Large intestine (tissue), 3 donors: ENCODE data around the gene TBX6. TPM values are rescaled to one million over a fixed set of nuclear protein-coding genes. Genes with fewer than 3 reads are reported as not detected.

ENCODE experiments used
- DNase-seq, 2 donors: peaks; one replicate each; pipeline versions ENCODE4 v3.0.0 to v3.0.0-alpha.2; 2013
- H3K27ac ChIP-seq: one replicate; pipeline ENCODE4 v1.5.1; 2013; ENCODE audit warnings: low read length
- H3K27me3 ChIP-seq: 2 replicates; pipeline ENCODE4 v1.6.1; 2013; ENCODE audit warnings: low read length; ENCODE audit not compliant: control insufficient read depth, insufficient read depth
- H3K36me3 ChIP-seq: 2 replicates; pipeline ENCODE4 v1.6.1; 2013; ENCODE audit warnings: low read length; ENCODE audit not compliant: control insufficient read depth, insufficient read depth
- H3K4me1 ChIP-seq: one replicate; pipeline ENCODE4 v1.6.1; 2013; ENCODE audit warnings: low read length; ENCODE audit not compliant: control insufficient read depth, insufficient read depth
- H3K4me3 ChIP-seq: one replicate; pipeline ENCODE4 v1.5.1; 2013; ENCODE audit warnings: low read length
- H3K9me3 ChIP-seq: one replicate; pipeline ENCODE4 v1.6.1; 2013; ENCODE audit warnings: mild to moderate bottlenecking, low read depth, low read length, moderate library complexity; ENCODE audit not compliant: control insufficient read depth
- WGBS: methylation state at CpG from one replicate; pipeline ENCODE4 v1.1.5; 2013; ENCODE audit warnings: low lambda C conversion rate; ENCODE audit not compliant: insufficient coverage; 5-methylcytosine and 5-hydroxymethylcytosine counted together
- polyA plus RNA-seq: library from polyadenylated mRNA; unstranded; fragments of 120-200 nt; gene quantifications from one replicate; pipeline ENCODE4 v1.2.1, GENCODE V29; 2013

The TBX6 gene
- polyA plus RNA-seq, 1 donor, result 1.4 TPM

DNA sequence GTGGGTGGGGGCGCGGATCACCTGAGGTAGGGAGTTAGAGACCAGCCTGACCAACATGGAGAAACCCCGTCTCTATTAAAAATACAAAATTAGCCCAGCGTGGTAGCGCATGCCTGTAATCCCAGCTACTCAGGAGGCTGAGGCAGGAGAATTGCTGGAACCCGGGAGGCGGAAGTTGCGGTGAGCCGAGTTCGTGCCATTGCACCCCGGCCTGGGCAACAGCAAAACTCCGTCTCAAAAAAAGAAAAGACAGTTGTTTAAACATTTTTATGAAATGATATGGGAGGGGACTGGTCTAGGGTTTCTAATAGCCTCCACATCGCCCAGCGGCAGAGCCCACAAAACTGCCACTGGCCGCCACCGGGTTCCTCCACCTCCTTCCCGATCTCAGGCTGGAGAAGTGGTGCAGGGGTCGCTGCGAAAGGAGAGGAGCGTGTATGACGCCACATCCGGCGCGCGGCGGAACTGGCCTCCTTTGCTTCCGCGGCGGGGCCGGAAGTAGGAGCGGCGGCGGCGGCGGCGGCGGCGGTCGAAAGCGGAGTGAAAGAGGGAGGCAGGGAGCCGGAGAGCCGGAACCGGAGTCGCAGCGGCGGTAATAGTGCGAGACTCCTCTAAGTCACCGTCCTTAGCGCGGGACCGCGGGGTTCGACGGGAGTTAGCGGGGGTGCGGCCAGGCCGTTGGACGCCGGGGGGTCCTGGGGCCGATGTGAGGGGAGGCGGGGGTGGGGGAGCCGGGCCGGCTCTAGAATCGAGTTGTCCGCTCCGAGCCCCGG, 16.0 kb downstream of the TBX6 start, which contains the start of gene PPP4C:
TSS of gene PPP4C (plus strand) at position 492 of the 773 bp plus-strand sequence. CDS start 384 bp downstream, outside the sequence.
- no peaks in the 10 kb centered on the region for H3K27me3 ChIP-seq
- peaks cover 3% of the 10 kb centered on the region for H3K9me3 ChIP-seq
- H3K27ac ChIP-seq, result peak within 1 kb of the TSS; percentile 92
- DNase-seq, result peak; percentile 89 to 92
- no CpG with 5 or more reads among the region's 67 CpGs for WGBS
- H3K4me3 ChIP-seq, result peak within 1 kb of the TSS; percentile 99
- H3K36me3 ChIP-seq, result peaks cover 41% of the 10 kb centered on the region
- H3K4me1 ChIP-seq, result peaks cover 12% of the 10 kb centered on the region

DNA sequence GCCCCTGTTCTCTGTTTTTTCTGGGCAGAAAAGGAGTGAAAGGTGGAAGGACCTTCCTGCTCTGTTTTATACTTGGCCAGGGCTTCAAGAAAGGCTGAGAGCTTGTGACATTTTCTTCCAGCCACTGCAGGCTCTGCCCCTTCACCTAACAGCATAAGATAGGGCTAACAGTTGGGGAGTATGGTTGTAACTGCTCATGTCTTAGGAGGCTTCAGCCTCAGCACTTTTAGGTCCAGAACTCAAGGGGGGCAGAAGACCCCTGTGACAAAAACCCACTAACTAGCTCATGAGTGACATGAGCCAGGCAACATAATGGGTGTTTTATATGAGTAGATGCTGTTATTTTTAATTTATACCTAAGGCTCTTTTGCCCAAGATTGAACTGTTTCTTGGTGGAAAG, 21.2 kb downstream of the TBX6 start:
- H3K36me3 ChIP-seq, result peaks cover 49% of the 10 kb centered on the region
- H3K9me3 ChIP-seq, result peaks cover 2% of the 10 kb centered on the region
- H3K27ac ChIP-seq, result no peak overlapping the region
- H3K27me3 ChIP-seq, result no peaks in the 10 kb centered on the region
- DNase-seq, result no peak
- H3K4me1 ChIP-seq, result peaks cover 13% of the 10 kb centered on the region
- no peak overlapping the region for H3K4me3 ChIP-seq

DNA sequence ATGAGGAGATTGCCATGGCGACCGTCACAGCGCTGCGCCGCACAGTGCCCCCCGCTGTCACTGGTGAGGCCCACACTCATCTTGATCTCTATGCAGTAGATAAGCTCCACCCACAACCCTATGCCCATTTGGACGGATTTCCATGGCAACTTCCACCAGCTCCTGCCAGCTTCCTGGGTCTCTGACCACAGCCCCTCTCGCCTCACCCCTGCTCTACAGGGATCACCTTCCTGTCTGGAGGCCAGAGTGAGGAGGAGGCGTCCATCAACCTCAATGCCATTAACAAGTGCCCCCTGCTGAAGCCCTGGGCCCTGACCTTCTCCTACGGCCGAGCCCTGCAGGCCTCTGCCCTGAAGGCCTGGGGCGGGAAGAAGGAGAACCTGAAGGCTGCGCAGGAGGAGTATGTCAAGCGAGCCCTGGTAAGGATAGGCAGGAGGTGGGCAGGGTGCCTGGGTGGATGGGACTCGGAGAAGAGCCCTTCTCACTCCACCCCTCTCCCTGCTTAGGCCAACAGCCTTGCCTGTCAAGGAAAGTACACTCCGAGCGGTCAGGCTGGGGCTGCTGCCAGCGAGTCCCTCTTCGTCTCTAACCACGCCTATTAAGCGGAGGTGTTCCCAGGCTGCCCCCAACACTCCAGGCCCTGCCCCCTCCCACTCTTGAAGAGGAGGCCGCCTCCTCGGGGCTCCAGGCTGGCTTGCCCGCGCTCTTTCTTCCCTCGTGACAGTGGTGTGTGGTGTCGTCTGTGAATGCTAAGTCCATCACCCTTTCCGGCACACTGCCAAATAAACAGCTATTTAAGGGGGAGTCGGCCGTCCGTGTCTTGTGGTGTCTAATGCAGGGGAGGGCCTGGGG, 21.9 kb downstream of the TBX6 start:
- peaks cover 9% of the 10 kb centered on the region for H3K4me1 ChIP-seq
- peaks cover 2% of the 10 kb centered on the region for H3K9me3 ChIP-seq
- no CpG with 5 or more reads among the region's 31 CpGs for WGBS
- DNase-seq, result no peak
- H3K36me3 ChIP-seq, result peaks cover 49% of the 10 kb centered on the region
- no peaks in the 10 kb centered on the region for H3K27me3 ChIP-seq
- no peak overlapping the region for H3K4me3 ChIP-seq
- no peak overlapping the region for H3K27ac ChIP-seq

DNA sequence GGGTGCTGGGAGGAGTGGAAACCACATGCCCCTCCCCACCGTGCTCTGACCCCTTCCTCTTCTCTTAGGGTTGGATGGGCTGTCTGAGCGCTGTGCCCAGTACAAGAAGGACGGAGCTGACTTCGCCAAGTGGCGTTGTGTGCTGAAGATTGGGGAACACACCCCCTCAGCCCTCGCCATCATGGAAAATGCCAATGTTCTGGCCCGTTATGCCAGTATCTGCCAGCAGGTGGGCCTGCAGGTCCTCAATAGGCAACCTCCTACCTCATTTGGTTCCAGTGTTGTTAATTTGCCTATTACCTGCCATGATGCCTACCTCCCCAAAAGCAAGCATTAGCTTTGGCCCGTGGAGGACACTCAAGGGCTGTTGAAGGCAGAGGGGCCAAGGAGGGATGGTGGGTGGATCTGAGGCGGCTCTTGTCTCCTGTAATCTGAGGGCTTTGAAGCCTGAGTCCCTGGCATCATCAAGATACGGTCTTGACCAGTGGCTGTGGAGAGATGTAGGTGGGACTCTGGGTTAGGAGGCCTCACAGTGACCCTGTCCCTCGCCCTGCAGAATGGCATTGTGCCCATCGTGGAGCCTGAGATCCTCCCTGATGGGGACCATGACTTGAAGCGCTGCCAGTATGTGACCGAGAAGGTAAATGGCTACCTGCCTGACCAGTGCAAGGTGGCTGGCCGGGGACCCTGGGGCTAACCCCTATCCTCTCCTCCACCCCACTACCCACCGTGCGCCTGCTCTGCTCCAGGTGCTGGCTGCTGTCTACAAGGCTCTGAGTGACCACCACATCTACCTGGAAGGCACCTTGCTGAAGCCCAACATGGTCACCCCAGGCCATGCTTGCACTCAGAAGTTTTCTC, 22.7 kb downstream of the TBX6 start:
- no peak overlapping the region for H3K4me3 ChIP-seq
- no peak for DNase-seq
- WGBS, result no CpG with 5 or more reads among the region's 17 CpGs
- H3K27me3 ChIP-seq, result no peaks in the 10 kb centered on the region
- H3K4me1 ChIP-seq, result peaks cover 14% of the 10 kb centered on the region
- H3K27ac ChIP-seq, result no peak overlapping the region
- peaks cover 2% of the 10 kb centered on the region for H3K9me3 ChIP-seq
- H3K36me3 ChIP-seq, result peaks cover 49% of the 10 kb centered on the region

DNA sequence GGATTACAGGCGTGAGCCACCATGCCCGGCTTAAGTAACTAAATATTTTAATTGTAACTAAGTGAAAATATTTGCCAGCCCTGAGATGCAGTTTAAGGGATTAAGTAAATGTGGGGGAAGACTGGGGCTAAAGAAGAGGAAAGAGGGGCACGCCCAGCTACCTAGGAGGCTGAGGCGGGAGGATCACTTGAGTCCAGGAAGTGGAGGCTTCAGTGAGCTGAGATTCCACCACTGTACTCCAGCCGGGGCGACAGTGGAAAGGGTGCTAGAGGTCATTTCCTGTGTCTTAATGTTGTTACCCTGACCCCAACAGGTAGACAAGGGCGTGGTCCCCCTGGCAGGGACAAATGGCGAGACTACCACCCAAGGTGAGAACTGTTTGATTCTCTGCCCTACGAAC, 23.4 kb downstream of the TBX6 start:
- Histone ChIP-seq H3K36me3 (peaks cover 49% of the 10 kb centered on the region), H3K9me3 (peaks cover 2% of the 10 kb centered on the region), H3K4me1 (peaks cover 21% of the 10 kb centered on the region), H3K27me3 (no peaks in the 10 kb centered on the region), H3K27ac (no peak overlapping the region), H3K4me3 (no peak overlapping the region)
- no peak for DNase-seq
- WGBS, result no CpG with 5 or more reads among the region's 9 CpGs

GRCh38 chr16:30067584-30067916, 24.2 kb downstream of the TBX6 start:
- WGBS, result no CpG with 5 or more reads among the region's 6 CpGs
- peaks cover 49% of the 10 kb centered on the region for H3K36me3 ChIP-seq

GRCh38 chr16:30066761-30067583, 24.8 kb downstream of the TBX6 start:
- peaks cover 21% of the 10 kb centered on the region for H3K4me1 ChIP-seq
- H3K27me3 ChIP-seq, result no peaks in the 10 kb centered on the region
- H3K9me3 ChIP-seq, result peaks cover 2% of the 10 kb centered on the region
- H3K36me3 ChIP-seq, result peaks cover 45% of the 10 kb centered on the region
- WGBS, result no CpG with 5 or more reads among the region's 21 CpGs
- H3K27ac ChIP-seq, result peak overlapping the region; percentile 100
- no peak for DNase-seq
- H3K4me3 ChIP-seq, result peak overlapping the region; percentile 100

More at GRCh38 chr16:30067584-30067916, 24.2 kb downstream of the TBX6 start:
- Histone ChIP-seq H3K27me3 (no peaks in the 10 kb centered on the region), H3K4me3 (no peak overlapping the region), H3K27ac (no peak overlapping the region), H3K4me1 (peaks cover 21% of the 10 kb centered on the region), H3K9me3 (peaks cover 2% of the 10 kb centered on the region)
- DNase-seq, result no peak

- WGBS, result no CpG with 5 or more reads among the region's 44 CpGs
- Histone ChIP-seq H3K27me3 (no peaks in the 10 kb centered on the region), H3K9me3 (peaks cover 2% of the 10 kb centered on the region), H3K4me3 (peak overlapping the region; percentile 100), H3K4me1 (peaks cover 21% of the 10 kb centered on the region), H3K27ac (peak overlapping the region; percentile 100), H3K36me3 (peaks cover 39% of the 10 kb centered on the region)
- DNase-seq, result no peak
Measured at GRCh38 chr16:30065943-30066760, 25.6 kb downstream of the TBX6 start.
